Nasal cavity respiratory epithelium epithelial cell of viscerocranial mucosa (primary cell): ENCODE measurements around the gene FBLL1. TPM values are rescaled to one million over a fixed set of nuclear protein-coding genes. Genes with fewer than 3 reads are reported as not detected.

ENCODE experiments used
- total RNA-seq: library from RNA; depleted of rRNA; stranded (reverse); fragments of >200 nt; gene quantifications from 2 replicates; pipeline ENCODE4 v1.2.3, GENCODE V29; 2014

The FBLL1 gene
- total RNA-seq, result 0.14 and 3.1 TPM in 2 replicates

GRCh38 chr5:168528521-168529373 is at the start of gene FBLL1:
TSS of gene FBLL1 (plus strand) at chr5:168529305. CDS start at chr5:168529505, 200 bp downstream.

GRCh38 chr5:168486136-168486879 is 42.8 kb upstream of the FBLL1 start, which contains the start of gene RARS1:
TSS of gene RARS1 (plus strand) at chr5:168486471. CDS start at chr5:168486499, 28 bp downstream.

GRCh38 chr5:168578538-168579487 is 49.7 kb downstream of the FBLL1 start, which contains the start of gene PANK3:
TSS of gene PANK3 (minus strand) at chr5:168579368. CDS start at chr5:168579283, 85 bp downstream.

Other genes starting within 250 kb of the FBLL1 start
- gene WWC1, start 237.7 kb upstream of the FBLL1 start, total RNA-seq, result 27.7 and 45.8 TPM in 2 replicates
- gene RARS1, start 42.8 kb upstream of the FBLL1 start, total RNA-seq, result 117 and 133 TPM in 2 replicates
- gene PANK3, start 50.1 kb downstream of the FBLL1 start, total RNA-seq, result 98.1 and 123 TPM in 2 replicates